SK-N-SH treated with all-trans-retinoic acid at 6 μM for 48 hours (cell line): Measurements from ENCODE around the gene APIP.

Source experiments
- CSDC2 ChIP-seq: fragments of 250-450 bp; sonication (Bioruptor Pico); IDR thresholded peaks from 2 replicates; pipeline ENCODE4 v1.5.0; 2020; ENCODE audit warnings: mild to moderate bottlenecking, moderate library complexity
- ESRRG ChIP-seq: fragments of 250-450 bp; sonication (Bioruptor Pico); IDR thresholded peaks from 2 replicates; pipeline ENCODE4 v1.6.1; 2021; ENCODE audit warnings: mild to moderate bottlenecking
- SNAI2 ChIP-seq: fragments of 250-450 bp; sonication (Bioruptor Pico); IDR thresholded peaks from 2 replicates; pipeline ENCODE4 v1.5.0; 2020; ENCODE audit warnings: mild to moderate bottlenecking, moderate library complexity
- ZFP3 ChIP-seq: fragments of 250-450 bp; sonication (Bioruptor Pico); IDR thresholded peaks from 2 replicates; pipeline ENCODE4 v1.5.0; 2020; ENCODE audit warnings: mild to moderate bottlenecking, moderate library complexity

- TF ChIP-seq CSDC2 (CRISPR knock-in tag), result no peak
- TF ChIP-seq SNAI2 (CRISPR knock-in tag), result no peak
- TF ChIP-seq ESRRG, result no peak
- TF ChIP-seq ZFP3 (CRISPR knock-in tag), result no peak
Observed at GRCh38 chr11:34957206-34957605, 41.0 kb upstream of the APIP start.
